Measurements from ENCODE around the gene PRKCZ. TPM values are rescaled to one million over a fixed set of nuclear protein-coding genes. Genes with fewer than 3 reads are reported as not detected.

Gene PRKCZ
- total and polyA plus RNA-seq, 9 of the 15 experiments (the other 6 are each of a cell fraction or from before 2014, with no cell fraction given), result 0.07 to 3.1 (median 1.3) TPM

DNA sequence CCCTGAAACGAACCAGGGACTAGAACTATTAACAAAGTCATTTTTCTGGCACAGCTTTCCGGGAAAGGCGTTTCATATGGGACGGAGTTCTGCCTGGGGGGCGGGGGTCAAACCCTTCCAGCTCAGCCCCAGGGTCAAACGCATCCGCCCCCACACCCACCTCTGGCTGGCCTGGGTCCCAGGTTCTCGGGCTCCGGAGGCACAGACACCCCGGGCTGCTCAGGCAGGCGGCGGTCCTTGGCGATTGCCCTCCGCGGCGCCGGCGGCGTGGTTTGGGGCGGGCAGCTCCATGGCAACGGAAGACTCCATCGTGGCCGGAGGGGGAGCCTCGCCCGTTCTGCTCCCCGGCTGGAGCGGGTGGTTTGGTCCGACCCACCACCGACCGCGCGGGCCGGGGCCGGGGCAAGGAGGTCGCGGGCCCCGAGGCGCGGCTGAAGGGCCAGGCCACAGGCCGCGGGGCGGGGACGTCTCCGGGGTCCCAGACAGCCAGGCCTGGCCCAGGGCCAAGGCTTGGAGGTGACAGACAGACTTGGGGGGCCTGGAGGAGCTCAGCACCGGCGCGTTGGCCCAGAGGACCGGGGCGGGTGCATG, 46.6 kb upstream of the PRKCZ start, which contains the start of gene CFAP74:
TSS of gene CFAP74 (minus strand) at position 246 of the 591 bp plus-strand sequence. CDS start 12,830 bp downstream, outside the sequence.
- Histone ChIP-seq H3K79me2 (ENCODE audit: control insufficient read depth, insufficient read depth, low read length) (no peaks in the 10 kb centered on the region), H4K20me1 (replicated peaks; ENCODE audit: control insufficient read depth, insufficient read depth, low read length) (no peaks in the 10 kb centered on the region; the same call in 1 of the 2 replicates), H3K27me3 (ENCODE audit: control insufficient read depth in 2 of 2, insufficient read depth in 2 of 2, low read length in 2 of 2) (peaks cover 34 to 73% of the 10 kb centered on the region in 2 experiments), H3K4me2 (ENCODE audit: insufficient read depth, low read length) (peak within 1 kb of the TSS; percentile 64), H3K9me1 (ENCODE audit: control insufficient read depth, insufficient read depth, low read length) (no peaks in the 10 kb centered on the region), H3K36me3 (ENCODE audit: control insufficient read depth, insufficient read depth, low read length) (no peaks in the 10 kb centered on the region), H3K27ac (ENCODE audit: extremely low read depth, low read depth, low read length) (no peak within 1 kb of the TSS), H3K9ac (ENCODE audit: insufficient read depth in 1 of 2, low read depth in 2 of 2, low read length in 2 of 2) (peak within 1 kb of the TSS; percentile 18 to 85; a peak in 3 of 4 replicates), H3K9me3 (replicated peaks; ENCODE audit: control insufficient read depth, insufficient read depth, low read depth, low read length) (no peaks in the 10 kb centered on the region), H3K4me1 (replicated peaks in 1 of 2; ENCODE audit: control insufficient read depth in 2 of 2, insufficient read depth in 2 of 2, low read length in 2 of 2) (peaks cover 6 to 11% of the 10 kb centered on the region in 2 experiments), H2AFZ (ENCODE audit: low read depth, low read length) (peak within 1 kb of the TSS; percentile 74), H3K4me3 (peak within 1 kb of the TSS; percentile 30)
- peak; percentile 69 to 95 (median 90) for DNase-seq (ENCODE audit: extremely low read depth in 1 of 4, low spot score in 3 of 4)
- no TSS peak for BruUV-seq (replicated peaks)
- in situ Hi-C loops (cut with MboI) (no loop called here), intact Hi-C loops (cut with micrococcal nuclease) (no loop called here)
- POLR2A ChIA-PET, result interaction anchor here (0.5 to 0.9 kb wide), 5 partner anchors 14 to 628 kb away, joined by 3 read pairs; no protein-coding TSS in a partner anchor
- 1% methylated on average over 46 of the region's 49 CpGs for WGBS (ENCODE audit: insufficient coverage, low coverage, missing lambda C conversion rate)
- CTCF ChIA-PET (ENCODE audit: low intra/inter-chr PET ratio), result no interaction called here
- no peak for FAIRE-seq
- ATAC-seq, result peak; percentile 90
- no peak for TF ChIP-seq CC2D1A (IDR thresholded peaks at IDR 0.05)
- TF ChIP-seq, protein P1, sequence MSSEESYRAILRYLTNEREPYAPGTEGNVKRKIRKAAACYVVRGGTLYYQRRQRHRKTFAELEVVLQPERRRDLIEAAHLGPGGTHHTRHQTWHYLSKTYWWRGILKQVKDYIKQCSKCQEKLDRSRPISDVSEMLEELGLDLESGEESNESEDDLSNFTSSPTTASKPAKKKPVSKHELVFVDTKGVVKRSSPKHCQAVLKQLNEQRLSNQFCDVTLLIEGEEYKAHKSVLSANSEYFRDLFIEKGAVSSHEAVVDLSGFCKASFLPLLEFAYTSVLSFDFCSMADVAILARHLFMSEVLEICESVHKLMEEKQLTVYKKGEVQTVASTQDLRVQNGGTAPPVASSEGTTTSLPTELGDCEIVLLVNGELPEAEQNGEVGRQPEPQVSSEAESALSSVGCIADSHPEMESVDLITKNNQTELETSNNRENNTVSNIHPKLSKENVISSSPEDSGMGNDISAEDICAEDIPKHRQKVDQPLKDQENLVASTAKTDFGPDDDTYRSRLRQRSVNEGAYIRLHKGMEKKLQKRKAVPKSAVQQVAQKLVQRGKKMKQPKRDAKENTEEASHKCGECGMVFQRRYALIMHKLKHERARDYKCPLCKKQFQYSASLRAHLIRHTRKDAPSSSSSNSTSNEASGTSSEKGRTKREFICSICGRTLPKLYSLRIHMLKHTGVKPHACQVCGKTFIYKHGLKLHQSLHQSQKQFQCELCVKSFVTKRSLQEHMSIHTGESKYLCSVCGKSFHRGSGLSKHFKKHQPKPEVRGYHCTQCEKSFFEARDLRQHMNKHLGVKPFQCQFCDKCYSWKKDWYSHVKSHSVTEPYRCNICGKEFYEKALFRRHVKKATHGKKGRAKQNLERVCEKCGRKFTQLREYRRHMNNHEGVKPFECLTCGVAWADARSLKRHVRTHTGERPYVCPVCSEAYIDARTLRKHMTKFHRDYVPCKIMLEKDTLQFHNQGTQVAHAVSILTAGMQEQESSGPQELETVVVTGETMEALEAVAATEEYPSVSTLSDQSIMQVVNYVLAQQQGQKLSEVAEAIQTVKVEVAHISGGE (CRISPR knock-in tag; IDR thresholded peaks at IDR 0.05), result no peak
- TF ChIP-seq FOXA3 (CRISPR knock-in tag; conservative IDR thresholded peaks at IDR 0.05 in 1 of 2, IDR thresholded peaks at IDR 0.05 in 1 of 2), result no peak
- TF ChIP-seq RFX1 (IDR thresholded peaks at IDR 0.05), result peak; percentile 88
- TF ChIP-seq, protein P2, sequence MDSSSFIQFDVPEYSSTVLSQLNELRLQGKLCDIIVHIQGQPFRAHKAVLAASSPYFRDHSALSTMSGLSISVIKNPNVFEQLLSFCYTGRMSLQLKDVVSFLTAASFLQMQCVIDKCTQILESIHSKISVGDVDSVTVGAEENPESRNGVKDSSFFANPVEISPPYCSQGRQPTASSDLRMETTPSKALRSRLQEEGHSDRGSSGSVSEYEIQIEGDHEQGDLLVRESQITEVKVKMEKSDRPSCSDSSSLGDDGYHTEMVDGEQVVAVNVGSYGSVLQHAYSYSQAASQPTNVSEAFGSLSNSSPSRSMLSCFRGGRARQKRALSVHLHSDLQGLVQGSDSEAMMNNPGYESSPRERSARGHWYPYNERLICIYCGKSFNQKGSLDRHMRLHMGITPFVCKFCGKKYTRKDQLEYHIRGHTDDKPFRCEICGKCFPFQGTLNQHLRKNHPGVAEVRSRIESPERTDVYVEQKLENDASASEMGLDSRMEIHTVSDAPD (CRISPR knock-in tag; IDR thresholded peaks at IDR 0.05), result no peak
- peak; percentile 36 for TF ChIP-seq STAG1 (CRISPR knock-in tag; IDR thresholded peaks at IDR 0.05; ENCODE audit: borderline replicate concordance)
- TF ChIP-seq SPI1 (IDR thresholded peaks at IDR 0.05; ENCODE audit: borderline replicate concordance, low read depth, low read length), result no peak
- peak; percentile 57; the same call in 1 of the 2 replicates for TF ChIP-seq CXXC5 (CRISPR knock-in tag; IDR thresholded peaks at IDR 0.05)
- TF ChIP-seq BMI1 (IDR thresholded peaks at IDR 0.05; ENCODE audit: low read length), result peak; percentile 56; the same call in 1 of the 2 replicates
- TF ChIP-seq, protein P3, sequence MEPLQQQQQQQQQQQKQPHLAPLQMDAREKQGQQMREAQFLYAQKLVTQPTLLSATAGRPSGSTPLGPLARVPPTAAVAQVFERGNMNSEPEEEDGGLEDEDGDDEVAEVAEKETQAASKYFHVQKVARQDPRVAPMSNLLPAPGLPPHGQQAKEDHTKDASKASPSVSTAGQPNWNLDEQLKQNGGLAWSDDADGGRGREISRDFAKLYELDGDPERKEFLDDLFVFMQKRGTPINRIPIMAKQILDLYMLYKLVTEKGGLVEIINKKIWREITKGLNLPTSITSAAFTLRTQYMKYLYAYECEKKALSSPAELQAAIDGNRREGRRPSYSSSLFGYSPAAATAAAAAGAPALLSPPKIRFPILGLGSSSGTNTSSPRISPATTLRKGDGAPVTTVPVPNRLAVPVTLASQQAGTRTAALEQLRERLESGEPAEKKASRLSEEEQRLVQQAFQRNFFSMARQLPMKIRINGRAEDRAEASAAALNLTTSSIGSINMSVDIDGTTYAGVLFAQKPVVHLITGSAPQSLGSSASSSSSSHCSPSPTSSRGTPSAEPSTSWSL (CRISPR knock-in tag; IDR thresholded peaks at IDR 0.05; ENCODE audit: borderline replicate concordance), result no peak
- TF ChIP-seq TGIF2 (CRISPR knock-in tag; IDR thresholded peaks at IDR 0.05), result no peak
- no peak for TF ChIP-seq ZNF24 (IDR thresholded peaks at IDR 0.05)
- TF ChIP-seq, protein P4, sequence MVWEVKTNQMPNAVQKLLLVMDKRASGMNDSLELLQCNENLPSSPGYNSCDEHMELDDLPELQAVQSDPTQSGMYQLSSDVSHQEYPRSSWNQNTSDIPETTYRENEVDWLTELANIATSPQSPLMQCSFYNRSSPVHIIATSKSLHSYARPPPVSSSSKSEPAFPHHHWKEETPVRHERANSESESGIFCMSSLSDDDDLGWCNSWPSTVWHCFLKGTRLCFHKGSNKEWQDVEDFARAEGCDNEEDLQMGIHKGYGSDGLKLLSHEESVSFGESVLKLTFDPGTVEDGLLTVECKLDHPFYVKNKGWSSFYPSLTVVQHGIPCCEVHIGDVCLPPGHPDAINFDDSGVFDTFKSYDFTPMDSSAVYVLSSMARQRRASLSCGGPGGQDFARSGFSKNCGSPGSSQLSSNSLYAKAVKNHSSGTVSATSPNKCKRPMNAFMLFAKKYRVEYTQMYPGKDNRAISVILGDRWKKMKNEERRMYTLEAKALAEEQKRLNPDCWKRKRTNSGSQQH (CRISPR knock-in tag; IDR thresholded peaks at IDR 0.05), result no peak
- no peak for TF ChIP-seq PYGO2 (tag; IDR thresholded peaks at IDR 0.05)
